Endodermal cell (in vitro differentiated cells): ENCODE data around the gene SGMS2. TPM values are rescaled to one million over a fixed set of nuclear protein-coding genes. Genes with fewer than 3 reads are reported as not detected.
A peak's percentile ranks its signal among the peaks of the same experiment; 100 is the strongest.
"Not testable (repeated sequence)": the region's sequence is repeated elsewhere in the genome, so short reads cannot be mapped to it uniquely, and the experiment has no call there.

Experiments
- DNase-seq: peaks from one replicate; pipeline ENCODE4 v3.0.0-alpha.2; 2017
- H3K27ac ChIP-seq: 2 replicates; pipeline ENCODE4 v1.5.1; 2013; ENCODE audit warnings: mild to moderate bottlenecking, low read depth, low read length, moderate library complexity
- H3K27me3 ChIP-seq: 2 replicates; pipeline ENCODE4 v1.6.1; 2013; ENCODE audit warnings: mild to moderate bottlenecking, low read length, moderate library complexity; ENCODE audit not compliant: insufficient read depth, control insufficient read depth, poor library complexity, severe bottlenecking
- H3K36me3 ChIP-seq: 2 replicates; pipeline ENCODE4 v1.7.0; 2013; ENCODE audit warnings: mild to moderate bottlenecking, low read length, moderate library complexity; ENCODE audit not compliant: control insufficient read depth, insufficient read depth
- H3K4me1 ChIP-seq: one replicate; pipeline ENCODE4 v1.7.0; 2013; ENCODE audit warnings: low read length; ENCODE audit not compliant: control insufficient read depth, insufficient read depth
- H3K4me3 ChIP-seq: 2 replicates; pipeline ENCODE4 v1.5.1; 2013; ENCODE audit warnings: mild to moderate bottlenecking, low read length, moderate library complexity
- H3K9ac ChIP-seq: 2 replicates; pipeline ENCODE4 v1.6.1; 2013; ENCODE audit warnings: mild to moderate bottlenecking, low read length, moderate library complexity; ENCODE audit not compliant: poor library complexity, severe bottlenecking; ENCODE audit errors: extremely low read depth
- H3K9me3 ChIP-seq: 2 replicates; pipeline ENCODE4 v1.6.1; 2013; ENCODE audit warnings: mild to moderate bottlenecking, low read length, moderate library complexity; ENCODE audit not compliant: control insufficient read depth
- H3K27ac Mint-ChIP-seq: 2 replicates; pipeline ENCODE4 v1.8.0; 2020; ENCODE audit warnings: mixed read lengths
- H3K27me3 Mint-ChIP-seq: 2 replicates; pipeline ENCODE4 v1.8.0; 2021; ENCODE audit warnings: mild to moderate bottlenecking, mixed read lengths; ENCODE audit not compliant: insufficient read depth
- H3K36me3 Mint-ChIP-seq: 2 replicates; pipeline ENCODE4 v1.8.0; 2020; ENCODE audit warnings: low read depth, mixed read lengths
- H3K4me1 Mint-ChIP-seq: 2 replicates; pipeline ENCODE4 v1.8.0; 2020; ENCODE audit warnings: mixed read lengths
- H3K4me3 Mint-ChIP-seq: 2 replicates; pipeline ENCODE4 v1.8.0; 2020; ENCODE audit warnings: mild to moderate bottlenecking, moderate library complexity, mixed read lengths
- H3K9me3 Mint-ChIP-seq: 2 replicates; pipeline ENCODE4 v1.8.0; 2020; ENCODE audit warnings: mild to moderate bottlenecking, mixed read lengths
- WGBS, 2 experiments: methylation state at CpG; one replicate each; pipeline versions ENCODE4 v1.1.5 to v1.1.7; 2013; ENCODE audit warnings: missing lambda C conversion rate in 2 of 2, mixed read lengths in 1 of 2; ENCODE audit not compliant: insufficient coverage in 1 of 2, insufficient read length in 1 of 2; 5-methylcytosine and 5-hydroxymethylcytosine counted together
- total RNA-seq, 2 donors: library from RNA; stranded (reverse); fragmentation: NEBNext Ultra II Directional in 1 of 2; extraction: Animal tissue kit (Norgen Biotek cat#: 25700) in 1 of 2; gene quantifications; 2 replicates in 1 of 2; 3 replicates in 1 of 2; pipeline ENCODE4 v1.2.1, GENCODE V29; 2021
- TF ChIP-seq, protein P1 (sequence below): fragments of 200-600 bp; sonication (generic); conservative IDR thresholded peaks from 2 replicates; pipeline ENCODE4 v1.5.0; 2021; ENCODE audit warnings: antibody characterized with exemption, mild to moderate bottlenecking

Gene SGMS2
- total RNA-seq, 2 donors from 2014 or later: 0.11 to 0.62 TPM

- Mint-ChIP-seq H3K27me3 (peaks cover 3% of the 10 kb centered on the region), H3K9me3 (no peaks in the 10 kb centered on the region), H3K36me3 (no peaks in the 10 kb centered on the region), H3K4me3 (no peak overlapping the region), H3K4me1 (no peaks in the 10 kb centered on the region), H3K27ac (no peak overlapping the region)
- H3K4me1 ChIP-seq: no peaks in the 10 kb centered on the region
- H3K27ac ChIP-seq: no peak overlapping the region
- WGBS, 2 experiments: 57 to 94% methylated on average over 1 to 2 of the region's 2 CpGs
- DNase-seq: no peak
- H3K27me3 ChIP-seq: no peaks in the 10 kb centered on the region
- no peaks in the 10 kb centered on the region for H3K36me3 ChIP-seq
- TF ChIP-seq, protein P1, sequence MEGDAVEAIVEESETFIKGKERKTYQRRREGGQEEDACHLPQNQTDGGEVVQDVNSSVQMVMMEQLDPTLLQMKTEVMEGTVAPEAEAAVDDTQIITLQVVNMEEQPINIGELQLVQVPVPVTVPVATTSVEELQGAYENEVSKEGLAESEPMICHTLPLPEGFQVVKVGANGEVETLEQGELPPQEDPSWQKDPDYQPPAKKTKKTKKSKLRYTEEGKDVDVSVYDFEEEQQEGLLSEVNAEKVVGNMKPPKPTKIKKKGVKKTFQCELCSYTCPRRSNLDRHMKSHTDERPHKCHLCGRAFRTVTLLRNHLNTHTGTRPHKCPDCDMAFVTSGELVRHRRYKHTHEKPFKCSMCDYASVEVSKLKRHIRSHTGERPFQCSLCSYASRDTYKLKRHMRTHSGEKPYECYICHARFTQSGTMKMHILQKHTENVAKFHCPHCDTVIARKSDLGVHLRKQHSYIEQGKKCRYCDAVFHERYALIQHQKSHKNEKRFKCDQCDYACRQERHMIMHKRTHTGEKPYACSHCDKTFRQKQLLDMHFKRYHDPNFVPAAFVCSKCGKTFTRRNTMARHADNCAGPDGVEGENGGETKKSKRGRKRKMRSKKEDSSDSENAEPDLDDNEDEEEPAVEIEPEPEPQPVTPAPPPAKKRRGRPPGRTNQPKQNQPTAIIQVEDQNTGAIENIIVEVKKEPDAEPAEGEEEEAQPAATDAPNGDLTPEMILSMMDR: peak; percentile 32
- H3K9me3 ChIP-seq: no peaks in the 10 kb centered on the region
- no peak overlapping the region for H3K9ac ChIP-seq
- no peak overlapping the region for H3K4me3 ChIP-seq
These were observed 76.6 kb downstream of the SGMS2 start for GRCh38 chr4:107901213-107901934.

DNA sequence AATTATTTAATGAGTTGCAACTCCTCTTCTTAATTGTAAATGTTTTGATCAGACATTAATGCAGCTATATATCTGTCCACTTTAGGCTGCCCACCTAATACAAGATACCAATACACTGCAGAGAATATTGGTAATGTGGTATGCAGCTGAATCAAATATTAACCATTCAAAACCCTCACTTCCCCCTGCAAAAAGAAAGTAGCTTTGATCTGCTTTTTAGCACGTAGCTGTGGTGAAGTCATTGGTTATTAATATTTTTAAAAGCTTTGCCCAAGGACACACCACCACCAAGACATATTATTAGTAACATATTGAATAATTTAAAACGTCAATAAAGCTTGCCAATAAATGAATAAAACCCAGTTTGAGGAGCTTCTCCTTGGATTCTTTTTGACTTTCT, 78.0 kb downstream of the SGMS2 start:
- DNase-seq: no peak
- H3K9me3 Mint-ChIP-seq: no peaks in the 10 kb centered on the region
- H3K27ac Mint-ChIP-seq: no peak overlapping the region
- H3K4me3 Mint-ChIP-seq: no peak overlapping the region
- no peaks in the 10 kb centered on the region for H3K27me3 Mint-ChIP-seq
- 100% methylated on average over 1 of the region's 2 CpGs; no CpG with 5 or more reads in 1 of the 2 experiments for whole genome bisulfite sequencing, 2 experiments
- TF ChIP-seq, protein P1: no peak
- Histone ChIP-seq H3K36me3 (no peaks in the 10 kb centered on the region), H3K27ac (no peak overlapping the region), H3K4me3 (no peak overlapping the region), H3K9ac (no peak overlapping the region), H3K4me1 (no peaks in the 10 kb centered on the region), H3K9me3 (no peaks in the 10 kb centered on the region), H3K27me3 (no peaks in the 10 kb centered on the region)
- no peaks in the 10 kb centered on the region for H3K4me1 Mint-ChIP-seq
- H3K36me3 Mint-ChIP-seq: no peaks in the 10 kb centered on the region

- not testable (repeated sequence) for H3K27ac Mint-ChIP-seq, H3K36me3 ChIP-seq, H3K4me3 ChIP-seq, H3K4me1 Mint-ChIP-seq, H3K9me3 Mint-ChIP-seq, H3K27ac ChIP-seq, H3K9ac ChIP-seq, H3K36me3 Mint-ChIP-seq, DNase-seq, H3K4me1 ChIP-seq, H3K27me3 Mint-ChIP-seq, H3K9me3 ChIP-seq, H3K27me3 ChIP-seq, H3K4me3 Mint-ChIP-seq
- WGBS, 2 experiments: 88% methylated on average over 3 of the region's 3 CpGs; no CpG with 5 or more reads in 1 of the 2 experiments
These were observed 80.3 kb downstream of the SGMS2 start for GRCh38 chr4:107905082-107905481.
